Mucosa of rectum (tissue), 2 donors: ENCODE measurements around the gene WT1.

Experiments
- H3K27ac ChIP-seq, 2 donors: one replicate each; pipeline ENCODE4 v1.7.0; 2013; ENCODE audit warnings: inconsistent platforms in 2 of 2, low read depth in 2 of 2, low read length in 2 of 2
- H3K27me3 ChIP-seq, 2 donors: one replicate each; pipeline ENCODE4 v1.7.0; 2013; ENCODE audit warnings: low read length in 2 of 2; ENCODE audit not compliant: control insufficient read depth in 2 of 2, insufficient read depth in 2 of 2
- H3K36me3 ChIP-seq, 2 donors: one replicate each; pipeline ENCODE4 v1.7.0; 2013; ENCODE audit warnings: low read length in 2 of 2; ENCODE audit not compliant: control insufficient read depth in 2 of 2, insufficient read depth in 2 of 2
- H3K4me1 ChIP-seq, 2 donors: one replicate each; pipeline ENCODE4 v1.7.0; 2013; ENCODE audit warnings: low read length in 2 of 2, mild to moderate bottlenecking in 1 of 2; ENCODE audit not compliant: control insufficient read depth in 2 of 2, insufficient read depth in 2 of 2
- H3K4me3 ChIP-seq, 2 donors: one replicate each; pipeline ENCODE4 v1.7.0; 2013; ENCODE audit warnings: low read length in 2 of 2
- H3K9ac ChIP-seq, 2 donors: one replicate each; pipeline ENCODE4 v1.7.0; 2013; ENCODE audit warnings: low read length in 2 of 2, low read depth in 1 of 2, mild to moderate bottlenecking in 1 of 2
- H3K9me3 ChIP-seq, 2 donors: one replicate each; pipeline ENCODE4 v1.7.0; 2013; ENCODE audit warnings: low read length in 2 of 2; ENCODE audit not compliant: control insufficient read depth in 2 of 2
- donor health status: healthy.
- donor health status: Normal muscosa, but diverticular disease.

Gene WT1

GRCh38 chr11:32439501-32440210 is 4.3 kb upstream of the WT1 start:
- no peaks in the 10 kb centered on the region for H3K9me3 ChIP-seq
- H3K27ac ChIP-seq: no peak overlapping the region
- no peak overlapping the region for H3K4me3 ChIP-seq
- H3K4me1 ChIP-seq: no peaks in the 10 kb centered on the region
- H3K9ac ChIP-seq: no peak overlapping the region
- H3K27me3 ChIP-seq: peaks cover 49 to 60% of the 10 kb centered on the region in 2 donors
- H3K36me3 ChIP-seq: no peaks in the 10 kb centered on the region

DNA sequence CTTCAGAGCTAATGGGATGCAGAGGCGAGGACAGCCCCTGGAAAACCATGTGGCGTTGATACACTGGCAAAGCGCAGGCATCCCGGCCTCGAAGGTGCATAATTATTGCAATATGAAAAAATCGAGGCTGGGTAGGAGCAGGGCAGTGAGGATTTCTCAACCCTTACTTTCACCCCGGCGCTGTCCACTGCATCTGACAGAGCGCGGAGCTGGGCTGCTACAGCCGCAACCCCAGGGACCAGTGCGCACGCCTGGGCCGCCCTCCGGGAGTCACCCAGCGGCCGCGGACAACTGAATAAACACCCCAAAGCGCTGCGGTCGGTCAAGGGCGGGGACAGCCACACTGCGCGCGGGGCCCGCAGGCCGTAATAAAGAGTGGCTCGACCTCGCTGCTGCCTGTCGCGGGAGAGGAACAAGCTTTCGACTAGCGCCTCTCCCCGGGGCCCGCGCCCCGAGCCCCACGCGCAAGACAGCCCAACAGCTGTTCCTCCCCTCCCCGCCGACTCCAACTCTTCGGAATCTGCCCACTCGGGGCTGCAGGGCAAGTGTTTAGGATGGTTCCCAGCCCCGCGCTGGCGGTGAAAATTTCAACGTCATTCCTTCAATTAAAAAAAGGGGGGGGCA is 3.6 kb upstream of the WT1 start:
- H3K4me1 ChIP-seq: no peaks in the 10 kb centered on the region
- H3K36me3 ChIP-seq: no peaks in the 10 kb centered on the region
- no peak overlapping the region for H3K4me3 ChIP-seq
- no peak overlapping the region for H3K27ac ChIP-seq
- peaks cover 50 to 66% of the 10 kb centered on the region in 2 donors for H3K27me3 ChIP-seq
- H3K9ac ChIP-seq: no peak overlapping the region
- H3K9me3 ChIP-seq: no peaks in the 10 kb centered on the region

DNA sequence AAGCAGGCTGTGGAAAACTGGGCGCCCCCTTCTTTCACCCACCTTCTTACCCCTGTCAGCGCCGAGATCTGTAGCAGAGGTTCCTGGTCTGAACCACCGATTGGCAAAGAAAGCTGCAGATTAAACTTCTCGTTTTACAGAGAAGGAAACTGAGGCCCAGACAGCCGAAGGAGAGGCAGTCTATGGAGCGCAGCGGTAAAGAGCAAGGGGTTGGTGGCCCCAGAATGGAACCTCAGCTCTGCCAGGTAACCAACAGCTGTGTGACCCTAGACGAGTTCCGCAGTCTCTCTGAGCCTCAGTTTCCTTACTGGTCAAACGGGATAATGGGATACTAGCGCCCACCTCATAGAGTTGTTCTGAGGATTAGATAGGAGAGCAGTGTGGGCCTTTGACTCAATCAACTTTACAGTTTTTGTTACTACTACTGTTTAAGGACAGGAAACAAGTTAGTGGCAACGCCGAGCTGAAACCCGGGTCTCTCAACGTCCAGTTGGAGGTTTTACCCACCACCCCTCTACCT is 3.1 kb upstream of the WT1 start:
- H3K9me3 ChIP-seq: no peaks in the 10 kb centered on the region
- no peak overlapping the region for H3K4me3 ChIP-seq
- H3K4me1 ChIP-seq: no peaks in the 10 kb centered on the region
- peaks cover 56 to 70% of the 10 kb centered on the region in 2 donors for H3K27me3 ChIP-seq
- H3K27ac ChIP-seq: no peak overlapping the region
- no peaks in the 10 kb centered on the region for H3K36me3 ChIP-seq
- no peak overlapping the region for H3K9ac ChIP-seq

GRCh38 chr11:32437495-32438345 is 2.4 kb upstream of the WT1 start:
- H3K9ac ChIP-seq: no peak overlapping the region
- H3K27me3 ChIP-seq: peaks cover 60 to 74% of the 10 kb centered on the region in 2 donors
- no peaks in the 10 kb centered on the region for H3K9me3 ChIP-seq
- no peak overlapping the region for H3K27ac ChIP-seq
- no peaks in the 10 kb centered on the region for H3K4me1 ChIP-seq
- no peak overlapping the region for H3K4me3 ChIP-seq
- H3K36me3 ChIP-seq: no peaks in the 10 kb centered on the region

DNA sequence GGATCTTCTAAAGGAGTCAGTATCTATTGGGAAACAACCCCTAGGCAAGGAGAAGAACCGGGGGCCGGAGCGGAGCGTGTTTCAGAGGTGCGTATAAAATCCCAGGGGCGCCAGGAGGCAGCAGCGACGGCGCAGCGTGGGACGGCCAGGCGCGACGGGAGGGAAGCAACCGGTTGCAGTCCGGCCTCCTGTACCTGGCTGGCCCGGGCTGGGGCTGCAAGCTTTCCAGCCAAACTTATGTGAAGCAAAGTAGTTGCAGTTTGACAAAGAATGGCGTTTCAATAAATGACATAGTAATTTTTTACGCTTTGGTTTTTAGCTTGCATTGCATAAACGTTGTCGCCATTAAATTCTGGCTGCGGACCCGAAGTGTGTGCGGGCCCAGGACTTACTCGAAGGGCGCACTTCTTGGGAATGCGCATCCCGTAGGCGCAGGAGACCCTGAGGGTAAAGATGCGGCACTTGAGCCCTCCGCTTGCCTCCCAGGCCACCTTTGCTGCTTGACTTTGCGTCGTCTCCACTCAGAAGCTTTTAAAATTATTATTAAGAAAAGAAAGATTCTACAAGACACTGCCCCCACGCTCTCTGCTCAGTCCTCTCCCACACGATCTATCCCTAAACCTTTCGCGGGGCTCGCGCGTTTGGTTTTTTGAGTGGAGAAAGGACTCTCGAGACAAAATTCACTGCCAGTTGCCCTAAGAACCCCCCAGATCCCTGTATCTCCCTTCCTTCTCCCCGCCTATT is 1.6 kb upstream of the WT1 start:
- H3K27me3 ChIP-seq: peaks cover 59 to 74% of the 10 kb centered on the region in 2 donors
- no peaks in the 10 kb centered on the region for H3K36me3 ChIP-seq
- H3K27ac ChIP-seq: no peak overlapping the region
- H3K4me3 ChIP-seq: no peak overlapping the region
- H3K9ac ChIP-seq: no peak overlapping the region
- H3K9me3 ChIP-seq: no peaks in the 10 kb centered on the region
- H3K4me1 ChIP-seq: no peaks in the 10 kb centered on the region

GRCh38 chr11:32435942-32436750 is 807 bp upstream of the WT1 start:
- Histone ChIP-seq H3K9me3 (no peaks in the 10 kb centered on the region), H3K27ac (no peak overlapping the region), H3K36me3 (no peaks in the 10 kb centered on the region), H3K9ac (no peak overlapping the region), H3K4me1 (no peaks in the 10 kb centered on the region), H3K4me3 (no peak overlapping the region), H3K27me3 (peaks cover 59 to 68% of the 10 kb centered on the region in 2 donors)

DNA sequence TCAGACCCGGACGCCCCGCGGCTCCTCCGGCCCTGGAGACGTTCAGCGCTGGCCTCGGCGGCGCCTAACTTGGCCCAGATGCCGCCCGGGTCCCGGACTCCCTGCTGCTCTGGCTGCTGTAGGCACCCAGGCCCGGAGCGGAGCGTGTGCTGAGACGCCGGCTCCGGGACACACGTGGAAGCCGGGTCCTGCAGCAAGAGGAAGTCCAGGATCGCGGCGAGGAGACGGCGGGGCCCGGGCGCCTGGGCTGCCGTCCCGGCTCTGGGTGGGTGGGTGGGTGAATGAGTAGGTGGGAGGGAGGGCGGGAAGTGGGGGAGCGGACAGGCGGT is 223 bp downstream of the WT1 start:
- H3K4me1 ChIP-seq: no peaks in the 10 kb centered on the region
- no peaks in the 10 kb centered on the region for H3K9me3 ChIP-seq
- H3K9ac ChIP-seq: no peak overlapping the region
- H3K4me3 ChIP-seq: no peak overlapping the region
- no peaks in the 10 kb centered on the region for H3K36me3 ChIP-seq
- H3K27me3 ChIP-seq: peaks cover 56 to 68% of the 10 kb centered on the region in 2 donors
- no peak overlapping the region for H3K27ac ChIP-seq

DNA sequence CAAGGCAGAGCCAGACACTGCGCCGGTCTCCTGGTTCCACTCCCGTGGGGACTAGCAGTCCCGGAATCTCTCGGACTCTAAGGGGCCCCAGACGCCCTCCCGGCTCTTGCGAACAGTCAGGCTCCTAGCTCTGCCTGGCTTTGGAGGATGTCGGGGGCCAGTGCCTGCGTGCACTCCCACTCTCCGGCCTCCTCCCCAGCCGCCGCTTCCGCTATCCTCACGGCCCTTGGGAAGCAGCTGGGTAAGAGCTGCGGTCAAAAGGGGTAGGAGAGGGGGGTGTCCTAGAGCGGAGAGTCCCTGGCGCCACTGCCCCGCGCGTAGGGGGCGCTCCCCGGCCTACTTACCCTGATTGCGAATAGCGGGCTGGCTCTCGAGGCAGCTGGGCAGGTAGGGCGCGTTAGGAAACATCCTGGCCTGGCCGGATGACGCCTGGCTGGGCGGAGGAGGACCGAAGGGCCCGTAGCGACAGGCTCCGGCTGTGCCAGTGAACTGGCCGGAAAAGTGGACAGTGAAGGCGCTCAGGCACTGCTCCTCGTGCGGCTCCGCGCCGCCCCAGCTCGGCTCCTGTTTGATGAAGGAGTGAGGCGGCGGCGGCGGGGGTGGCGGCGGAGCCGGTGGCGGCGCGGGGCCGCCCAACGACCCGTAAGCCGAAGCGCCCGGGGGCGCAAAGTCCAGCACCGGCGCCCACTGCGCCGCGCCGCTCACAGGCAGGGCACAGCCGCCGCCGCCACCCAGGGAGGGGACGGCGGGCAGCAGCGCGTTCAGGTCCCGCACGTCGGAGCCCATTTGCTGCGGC is 785 bp downstream of the WT1 start:
- Histone ChIP-seq H3K36me3 (no peaks in the 10 kb centered on the region), H3K27me3 (peaks cover 59 to 67% of the 10 kb centered on the region in 2 donors), H3K9me3 (no peaks in the 10 kb centered on the region), H3K4me1 (no peaks in the 10 kb centered on the region), H3K27ac (no peak overlapping the region), H3K9ac (no peak overlapping the region), H3K4me3 (no peak overlapping the region)

GRCh38 chr11:32433914-32434355 is 1.4 kb downstream of the WT1 start:
- no peak overlapping the region for H3K27ac ChIP-seq
- no peak overlapping the region for H3K4me3 ChIP-seq
- H3K27me3 ChIP-seq: peaks cover 58 to 70% of the 10 kb centered on the region in 2 donors
- no peaks in the 10 kb centered on the region for H3K4me1 ChIP-seq
- no peaks in the 10 kb centered on the region for H3K36me3 ChIP-seq
- no peaks in the 10 kb centered on the region for H3K9me3 ChIP-seq
- H3K9ac ChIP-seq: no peak overlapping the region
